HG03025 (cell line): ENCODE measurements around the gene ACADM.
"Not testable (repeated sequence)": the region's sequence is repeated elsewhere in the genome, so short reads cannot be mapped to it uniquely, and the experiment has no call there.

Experiments
- ATAC-seq: cut with Tn5 transposase; IDR thresholded peaks from one replicate; pipeline ENCODE4 v1.9.1; 2021; ENCODE audit warnings: mild to moderate bottlenecking, moderate library complexity; ENCODE audit not compliant: unreplicated experiment, low FRiP score

The ACADM gene

DNA sequence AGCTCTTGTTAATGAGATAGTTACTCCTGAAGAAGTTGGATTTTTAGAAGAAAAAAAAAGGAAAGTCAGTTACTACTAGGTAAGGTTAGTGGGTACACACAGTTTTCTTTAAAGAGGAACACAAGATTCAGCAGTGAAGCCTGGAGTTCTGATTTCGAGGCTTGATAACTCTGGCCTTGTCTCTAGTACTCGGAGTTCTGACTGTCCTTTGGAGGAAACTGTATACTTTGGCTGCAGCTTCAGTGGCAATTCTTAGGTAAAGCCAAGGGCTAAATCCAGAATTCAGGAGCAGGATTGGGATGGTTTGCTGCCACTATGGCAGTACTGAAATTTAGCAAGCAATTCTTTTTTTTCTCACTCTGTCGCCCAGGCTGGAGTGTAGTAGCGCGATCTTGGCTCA, 9.2 kb downstream of the ACADM start:
- ATAC-seq: no peak

DNA sequence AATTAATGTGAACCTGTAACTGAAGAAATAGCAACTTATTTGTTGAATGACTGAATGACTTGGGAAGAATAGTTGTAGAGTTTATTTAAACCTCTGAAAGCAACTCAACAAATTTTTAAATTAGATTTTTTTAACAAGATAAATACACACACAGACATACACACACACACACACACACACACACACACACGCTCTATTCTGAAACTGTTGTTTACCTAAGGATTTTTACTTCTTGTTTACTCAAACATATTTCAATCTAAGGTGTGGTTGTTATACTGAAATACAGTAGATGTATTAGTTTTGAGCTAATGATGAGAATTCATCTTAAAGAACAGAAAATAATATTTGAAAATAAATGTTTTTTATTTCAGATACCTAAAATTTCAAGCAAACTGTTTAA, 11.5 kb downstream of the ACADM start:
- no peak for ATAC-seq

GRCh38 chr1:75742047-75742625, 17.6 kb downstream of the ACADM start:
- no peak for ATAC-seq

GRCh38 chr1:75745276-75745675, 20.8 kb downstream of the ACADM start:
- peak; percentile 60 for ATAC-seq

- ATAC-seq: not testable (repeated sequence)
Observed at GRCh38 chr1:75757210-75757609, 32.7 kb downstream of the ACADM start.

GRCh38 chr1:75758543-75758942, 34.0 kb downstream of the ACADM start:
- not testable (repeated sequence) for ATAC-seq

DNA sequence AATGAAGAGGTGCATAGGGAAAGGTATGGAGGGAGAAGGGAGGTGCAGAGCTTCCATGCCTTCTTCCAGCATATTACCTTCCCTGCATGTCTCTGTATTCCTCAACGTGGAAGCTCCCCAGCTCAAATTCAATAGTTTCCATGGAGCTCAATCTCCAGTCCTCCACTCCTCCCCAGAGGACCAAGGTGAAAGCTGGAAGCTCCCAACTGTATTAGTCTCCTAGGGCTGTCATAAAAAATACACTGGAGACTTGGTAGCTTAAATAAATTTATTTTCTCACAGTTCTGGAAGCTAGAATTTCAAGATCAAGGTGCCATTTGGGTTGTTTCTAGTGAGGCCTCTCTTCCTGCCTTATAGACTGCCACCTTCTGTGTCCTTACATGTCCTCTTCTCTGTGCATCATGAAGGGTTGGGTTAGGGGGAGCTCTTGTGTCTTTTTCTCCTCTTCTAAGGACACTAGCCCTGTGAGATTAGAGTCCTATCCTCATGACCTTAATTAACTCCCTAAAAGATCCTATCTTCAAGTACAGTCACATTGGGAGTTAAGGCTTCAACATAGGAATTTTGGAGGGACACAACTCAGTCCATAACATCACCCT, 39.6 kb downstream of the ACADM start:
- ATAC-seq: no peak

DNA sequence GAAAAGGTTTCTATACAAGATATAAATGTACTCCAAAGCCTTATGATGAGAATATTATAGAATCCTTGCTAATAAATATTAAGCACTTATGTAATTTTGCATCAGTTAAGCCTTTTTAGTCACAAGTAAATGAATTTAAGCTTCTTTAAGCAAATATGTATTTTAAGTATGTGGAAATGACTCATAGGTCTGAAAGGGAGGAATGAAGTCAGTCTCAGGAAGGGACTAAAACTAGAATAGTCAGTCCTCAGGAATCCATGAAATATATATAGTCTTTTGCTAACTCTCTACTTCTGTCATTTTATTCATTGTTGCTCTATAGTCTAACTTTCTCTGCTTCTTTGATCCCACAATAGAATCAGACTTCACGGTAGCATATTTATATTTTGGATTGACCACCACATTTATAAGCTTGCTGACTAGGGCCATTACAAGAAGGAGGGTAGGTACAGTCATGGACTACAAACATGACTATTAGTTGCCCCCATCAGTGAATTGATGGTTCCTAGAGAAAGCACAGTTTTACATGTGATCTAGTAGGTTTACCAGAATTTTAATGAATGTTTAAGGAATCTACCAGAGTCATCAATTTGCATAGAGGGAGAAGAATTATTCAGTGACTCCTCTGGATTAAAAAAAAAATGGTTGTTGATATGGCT, 41.3 kb downstream of the ACADM start:
- no peak for ATAC-seq

DNA sequence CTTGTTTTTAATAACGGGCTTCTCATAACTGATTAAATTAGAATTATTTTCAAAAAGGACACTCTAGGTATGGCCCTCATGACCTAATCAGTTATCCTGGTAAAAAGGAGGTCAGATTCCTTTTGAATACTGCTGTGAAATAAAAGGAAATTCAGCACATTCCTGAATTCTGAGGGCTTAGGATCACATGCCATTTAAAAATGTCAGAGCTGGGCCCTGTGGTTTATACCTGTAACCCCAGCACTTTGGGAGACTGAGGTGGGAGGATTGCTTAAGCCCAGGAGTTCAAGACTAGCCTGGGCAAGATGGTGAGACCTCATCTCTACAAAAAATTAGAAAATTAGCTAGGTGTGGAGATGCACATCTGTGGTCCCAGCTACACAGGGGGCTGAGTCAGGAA, 43.5 kb downstream of the ACADM start:
- ATAC-seq: no peak

- ATAC-seq: no peak
Observed at GRCh38 chr1:75770761-75771160, 46.3 kb downstream of the ACADM start.

DNA sequence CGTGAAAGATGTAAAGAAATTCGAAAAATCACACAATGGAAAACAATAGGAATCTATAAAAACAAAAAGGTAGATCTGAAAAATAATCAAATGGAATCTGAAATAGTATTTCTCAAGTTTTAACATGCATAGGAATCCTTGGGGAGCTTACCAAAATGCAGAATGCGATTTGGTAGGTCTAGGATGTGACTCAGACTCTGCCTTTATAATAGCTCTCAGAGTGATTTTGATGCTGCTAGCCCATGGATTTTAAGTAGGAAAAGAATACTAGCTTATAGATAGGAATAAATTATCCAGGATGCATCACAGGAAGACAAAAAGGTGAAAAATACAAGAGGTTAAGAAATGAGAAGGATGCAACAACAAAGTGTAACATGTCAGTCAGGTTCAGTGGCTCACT, 47.5 kb downstream of the ACADM start:
- ATAC-seq: no peak

DNA sequence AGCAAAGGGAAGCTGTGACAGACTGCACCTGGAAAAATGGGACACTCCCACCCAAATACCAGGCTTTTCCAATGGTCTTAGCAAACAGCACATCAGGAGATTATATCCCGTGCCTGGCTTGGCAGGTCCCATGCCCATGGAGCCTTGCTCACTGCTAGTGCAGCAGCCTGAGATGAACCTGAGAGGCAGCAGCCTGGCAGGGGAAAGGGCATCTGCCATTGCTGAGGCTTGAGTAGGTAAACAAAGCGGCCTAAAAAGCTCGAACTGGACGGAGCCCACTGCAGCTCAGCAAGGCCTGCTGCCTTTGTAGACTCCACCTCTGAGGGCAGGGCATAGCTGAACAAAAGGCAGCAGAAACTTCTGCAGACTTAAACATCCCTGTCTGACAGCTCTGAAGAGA, 53.3 kb downstream of the ACADM start:
- ATAC-seq: not testable (repeated sequence)

DNA sequence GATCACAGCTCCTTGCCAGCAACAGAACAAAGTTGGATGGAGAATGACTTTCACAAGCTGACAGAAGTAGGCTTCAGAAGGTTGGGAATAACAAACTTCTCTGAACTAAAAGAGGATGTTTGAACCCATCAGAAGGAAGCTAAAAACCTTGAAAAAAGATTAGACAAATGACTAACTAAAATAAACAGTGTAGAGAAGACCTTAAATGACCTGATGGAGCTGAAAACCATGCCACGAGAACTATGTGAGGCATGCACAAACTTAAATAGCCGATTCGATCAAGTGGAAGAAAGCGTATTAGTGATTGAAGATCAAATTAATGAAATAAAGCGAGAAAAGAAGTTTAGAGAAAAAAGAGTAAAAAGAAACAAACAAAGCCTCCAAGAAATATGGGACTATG, 54.2 kb downstream of the ACADM start:
- not testable (repeated sequence) for ATAC-seq

- ATAC-seq: not testable (repeated sequence)
Observed at GRCh38 chr1:75780183-75780582, 55.7 kb downstream of the ACADM start.

- not testable (repeated sequence) for ATAC-seq
Observed at GRCh38 chr1:75783920-75784319, 59.4 kb downstream of the ACADM start.

DNA sequence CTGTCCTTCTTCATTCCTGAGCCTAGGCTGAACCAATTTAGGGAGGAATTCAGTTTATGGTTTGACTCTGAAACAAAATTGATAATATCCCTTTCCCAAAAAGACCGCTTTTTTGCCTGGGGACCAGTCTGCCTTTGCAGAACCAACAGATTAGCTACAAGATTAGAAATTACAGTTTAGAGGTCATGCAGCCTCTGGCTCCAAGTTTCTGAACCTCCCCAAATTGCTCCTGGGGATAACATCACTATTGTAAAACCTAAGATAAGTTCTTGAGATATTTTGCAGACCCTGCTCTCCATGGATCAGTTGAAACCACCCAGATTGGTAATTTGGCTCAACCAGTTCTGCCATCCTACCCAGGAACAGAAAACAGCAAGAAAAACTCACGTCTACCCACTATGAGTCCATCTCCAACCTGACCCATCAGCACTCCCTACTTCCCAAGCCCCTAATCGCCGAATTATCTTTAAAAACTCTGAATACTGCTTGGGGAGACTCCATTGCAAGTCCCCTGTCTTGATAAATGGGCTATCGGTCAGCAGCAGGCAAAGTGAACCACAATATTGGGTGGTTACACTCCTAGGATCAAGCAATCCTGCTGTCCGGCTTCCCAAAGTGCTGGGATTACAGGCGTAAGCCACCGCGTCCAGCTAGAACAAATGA, 60.9 kb downstream of the ACADM start:
- peak; percentile 6 for ATAC-seq

GRCh38 chr1:75785983-75786853, 61.7 kb downstream of the ACADM start, which contains the start of gene RABGGTB:
Gene RABGGTB (plus strand): TSS chr1:75786256. CDS start chr1:75786272, 16 bp downstream.
- ATAC-seq: peak; percentile 59

- ATAC-seq: no peak
Observed at GRCh38 chr1:75786901-75787493, 62.5 kb downstream of the ACADM start.

GRCh38 chr1:75787524-75787923, 63.0 kb downstream of the ACADM start:
- ATAC-seq: no peak

DNA sequence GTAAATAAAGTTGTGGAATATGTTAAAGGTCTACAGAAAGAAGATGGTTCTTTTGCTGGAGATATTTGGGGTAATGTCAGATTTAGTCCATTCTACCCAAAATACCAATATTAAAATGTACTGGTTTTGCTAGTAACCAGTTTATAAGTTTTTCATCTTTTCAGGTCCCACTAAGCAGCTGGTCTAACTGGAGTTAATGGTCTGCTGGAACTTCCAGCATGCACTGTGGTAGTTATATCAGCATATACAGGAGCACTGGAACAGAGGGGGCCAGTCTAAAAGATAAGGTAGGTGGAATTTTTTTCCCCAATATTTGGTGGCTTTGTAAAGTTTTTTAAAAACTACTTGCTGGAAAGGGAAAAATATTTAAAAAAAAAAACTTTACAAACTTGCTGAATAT, 65.5 kb downstream of the ACADM start:
- no peak for ATAC-seq
